Limb (tissue), 2 donors: ENCODE results near the gene CBY1.

Experiments used
- DNase-seq, 2 donors: peaks; one replicate each; pipeline ENCODE4 v3.0.0-alpha.2; 2016; ENCODE audit errors: extremely low spot score in 2 of 2

Gene CBY1

DNA sequence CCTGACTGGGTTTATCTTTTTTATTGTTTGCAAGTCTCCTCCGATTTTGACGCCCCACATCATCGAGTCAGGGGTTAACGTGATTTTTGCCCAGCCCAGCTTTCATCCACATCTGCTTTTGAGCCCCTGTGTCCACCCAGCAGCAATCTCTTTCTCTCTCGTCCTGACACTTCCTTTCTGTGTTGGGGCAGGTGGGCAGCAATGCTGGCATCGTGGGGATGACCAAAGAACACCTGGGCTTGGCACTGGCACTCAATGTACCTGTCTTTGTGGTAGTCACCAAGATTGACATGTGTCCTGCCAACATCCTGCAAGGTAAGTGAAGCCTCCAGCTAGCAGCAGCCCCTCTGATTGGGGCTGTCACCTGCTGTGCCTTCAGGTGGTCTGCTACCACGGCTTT is 65.1 kb downstream of the CBY1 start:
- DNase-seq, result no peak
